22Rv1 (cell line): ENCODE measurements around the gene LEPR.

ENCODE experiments used
- ZFX ChIP-seq: fragments of 450-650 bp; IDR thresholded peaks from 2 replicates; pipeline ENCODE4 v1.6.1; 2017; ENCODE audit warnings: antibody characterized with exemption, borderline replicate concordance
- TF ChIP-seq, protein P1 (sequence below): fragments of 450-650 bp; IDR thresholded peaks from 2 replicates; pipeline ENCODE4 v1.5.1; 2017; ENCODE audit warnings: mild to moderate bottlenecking

DNA sequence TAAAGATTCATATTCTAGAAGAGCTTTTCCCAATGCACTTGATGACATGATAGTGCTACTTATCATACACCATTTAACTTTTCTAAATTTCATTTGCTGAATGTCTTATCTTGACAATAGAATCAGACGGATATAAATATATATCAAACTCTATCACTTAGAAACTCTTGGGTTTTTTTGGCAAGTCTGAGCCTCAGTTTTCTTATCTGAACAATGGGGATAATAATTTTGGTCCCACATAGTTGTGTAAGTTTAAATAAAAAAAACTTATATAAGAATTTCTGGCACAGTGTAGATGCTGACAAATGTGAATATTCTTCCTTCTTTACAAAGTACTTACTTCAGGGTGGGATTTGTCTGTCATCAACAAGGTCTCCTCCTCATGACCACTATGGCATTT, 21.5 kb upstream of the LEPR start:
- TF ChIP-seq, protein P1, sequence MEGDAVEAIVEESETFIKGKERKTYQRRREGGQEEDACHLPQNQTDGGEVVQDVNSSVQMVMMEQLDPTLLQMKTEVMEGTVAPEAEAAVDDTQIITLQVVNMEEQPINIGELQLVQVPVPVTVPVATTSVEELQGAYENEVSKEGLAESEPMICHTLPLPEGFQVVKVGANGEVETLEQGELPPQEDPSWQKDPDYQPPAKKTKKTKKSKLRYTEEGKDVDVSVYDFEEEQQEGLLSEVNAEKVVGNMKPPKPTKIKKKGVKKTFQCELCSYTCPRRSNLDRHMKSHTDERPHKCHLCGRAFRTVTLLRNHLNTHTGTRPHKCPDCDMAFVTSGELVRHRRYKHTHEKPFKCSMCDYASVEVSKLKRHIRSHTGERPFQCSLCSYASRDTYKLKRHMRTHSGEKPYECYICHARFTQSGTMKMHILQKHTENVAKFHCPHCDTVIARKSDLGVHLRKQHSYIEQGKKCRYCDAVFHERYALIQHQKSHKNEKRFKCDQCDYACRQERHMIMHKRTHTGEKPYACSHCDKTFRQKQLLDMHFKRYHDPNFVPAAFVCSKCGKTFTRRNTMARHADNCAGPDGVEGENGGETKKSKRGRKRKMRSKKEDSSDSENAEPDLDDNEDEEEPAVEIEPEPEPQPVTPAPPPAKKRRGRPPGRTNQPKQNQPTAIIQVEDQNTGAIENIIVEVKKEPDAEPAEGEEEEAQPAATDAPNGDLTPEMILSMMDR, result no peak
- no peak for TF ChIP-seq ZFX
